ENCODE measurements around the gene NELFA. TPM values are rescaled to one million over a fixed set of nuclear protein-coding genes. Genes with fewer than 3 reads are reported as not detected.

NELFA gene
- total and polyA plus RNA-seq, 8 donors = 5.8 to 82.9 (median 20.1) TPM

GRCh38 chr4:1938027-1938426 is 70.7 kb downstream of the NELFA start:
- 89 to 96% (median 95%) methylated on average over 8 of the region's 8 CpGs for WGBS, 5 donors
- Histone ChIP-seq H3K9me3 (no peaks in the 10 kb centered on the region), H3K27me3 (no peaks in the 10 kb centered on the region), H3K4me3 (no peak overlapping the region), H3K27ac (no peak overlapping the region), H3K36me3 (peaks cover 13 to 78% (median 70%) of the 10 kb centered on the region in 4 donors), H3K4me1 (peaks cover 0 to 11% (median 5%) of the 10 kb centered on the region in 4 donors)
- intact Hi-C loops (cut with DNase I; ENCODE audit: low total_unique reads) = no loop called here
- TF ChIP-seq EP300 (IDR thresholded peaks at IDR 0.05) (no peak), CTCF (IDR thresholded peaks at IDR 0.05) (no peak), POLR2AphosphoS5 (IDR thresholded peaks at IDR 0.05) (no peak), POLR2A (IDR thresholded peaks at IDR 0.05) (no peak)
- no peak for DNase-seq

- Histone ChIP-seq H3K4me1 (peaks cover 0 to 11% (median 5%) of the 10 kb centered on the region in 4 donors), H3K36me3 (peaks cover 9 to 78% (median 70%) of the 10 kb centered on the region in 4 donors), H3K27ac (no peak overlapping the region), H3K27me3 (no peaks in the 10 kb centered on the region), H3K9me3 (no peaks in the 10 kb centered on the region), H3K4me3 (no peak overlapping the region)
- intact Hi-C loops (cut with DNase I; ENCODE audit: low total_unique reads) = no loop called here
- DNase-seq = no peak
- 96 to 100% (median 98%) methylated on average over 3 of the region's 3 CpGs for WGBS, 5 donors
- TF ChIP-seq EP300 (IDR thresholded peaks at IDR 0.05) = no peak
- no peak for TF ChIP-seq POLR2A (IDR thresholded peaks at IDR 0.05)
- TF ChIP-seq CTCF (IDR thresholded peaks at IDR 0.05) = no peak
- TF ChIP-seq POLR2AphosphoS5 (IDR thresholded peaks at IDR 0.05) = no peak
These were observed 71.2 kb downstream of the NELFA start for GRCh38 chr4:1937550-1937949.

GRCh38 chr4:1933700-1934099 is 75.1 kb downstream of the NELFA start:
- Histone ChIP-seq H3K36me3 (peaks cover 10 to 83% (median 78%) of the 10 kb centered on the region in 4 donors), H3K27ac (no peak overlapping the region), H3K9me3 (no peaks in the 10 kb centered on the region), H3K27me3 (no peaks in the 10 kb centered on the region), H3K4me3 (no peak overlapping the region), H3K4me1 (peaks cover 0 to 1% (median 0%) of the 10 kb centered on the region in 4 donors)
- WGBS, 5 donors = 55 to 80% (median 70%) methylated on average over 3 of the region's 3 CpGs
- no peak for DNase-seq
- intact Hi-C loops (cut with DNase I; ENCODE audit: low total_unique reads) = no loop called here
- TF ChIP-seq EP300 (IDR thresholded peaks at IDR 0.05) = no peak

GRCh38 chr4:1932736-1933135 is 76.0 kb downstream of the NELFA start:
- H3K27me3 ChIP-seq = no peaks in the 10 kb centered on the region
- WGBS, 5 donors = 91 to 98% (median 95%) methylated on average over 13 of the region's 13 CpGs
- intact Hi-C loops (cut with DNase I; ENCODE audit: low total_unique reads) = no loop called here
- no peak overlapping the region for H3K27ac ChIP-seq
- no peak overlapping the region for H3K4me3 ChIP-seq
- H3K9me3 ChIP-seq = no peaks in the 10 kb centered on the region
- DNase-seq = no peak
- H3K36me3 ChIP-seq = peaks cover 10 to 82% (median 77%) of the 10 kb centered on the region in 4 donors
- H3K4me1 ChIP-seq = peaks cover 0 to 9% (median 0%) of the 10 kb centered on the region in 4 donors
- TF ChIP-seq POLR2AphosphoS5 (IDR thresholded peaks at IDR 0.05) (no peak), POLR2A (IDR thresholded peaks at IDR 0.05) (no peak), CTCF (IDR thresholded peaks at IDR 0.05) (no peak), EP300 (IDR thresholded peaks at IDR 0.05) (no peak)

Small RNAs within 50 kb of the gene (small RNA-seq; reads per million reads assigned to genes)
- 101 to 216 (median 139) reads per million in 4 donors for gene SCARNA22

Other genes starting within 250 kb of the NELFA start
- gene FGFR3, start 215.7 kb downstream of the NELFA start, total RNA-seq = 100 to 1,000 TPM in 1 of 5 donors, 10 to 100 TPM in 4; 20.0 to 530 (median 30.3) TPM
- gene FGFR3, start 215.7 kb downstream of the NELFA start, polyA plus RNA-seq = 10 to 100 TPM in 1 of 3 donors, 1 to 10 TPM in 2; 1.2 to 84.1 (median 2.7) TPM
- 100 to 1,000 TPM in 1 of 5 donors, 10 to 100 TPM in 4; 46.4 to 255 (median 58.9) TPM for gene LETM1, start 152.8 kb downstream of the NELFA start, total RNA-seq
- gene LETM1, start 152.8 kb downstream of the NELFA start, polyA plus RNA-seq = 10 to 100 TPM in 2 of 3 donors, 1 to 10 TPM in 1; 5.3 to 12.2 (median 10.3) TPM
- 100 to 1,000 TPM in 2 of 5 donors, 10 to 100 TPM in 3; 55.6 to 176 (median 66.1) TPM for gene NSD2, start 137.6 kb downstream of the NELFA start, total RNA-seq
- gene NSD2, start 137.6 kb downstream of the NELFA start, polyA plus RNA-seq = 10 to 100 TPM in 1 of 3 donors, 1 to 10 TPM in 2; 4.9 to 10.5 (median 9.4) TPM
- under 1 TPM in 1 of 5 donors, not detected in 4; 0.73 TPM for gene NAT8L, start 50.4 kb upstream of the NELFA start, total RNA-seq
- gene NAT8L, start 50.4 kb upstream of the NELFA start, polyA plus RNA-seq = under 1 TPM; 0.31 to 0.55 (median 0.46) TPM
- 10 to 100 TPM in 4 of 5 donors, 1 to 10 TPM in 1; 7.6 to 37.4 (median 17.5) TPM for gene HAUS3, start 233.1 kb upstream of the NELFA start, total RNA-seq
- 1 to 10 TPM; 5.5 to 7.4 (median 6.8) TPM for gene HAUS3, start 233.1 kb upstream of the NELFA start, polyA plus RNA-seq
- 1 to 10 TPM in 2 of 5 donors, under 1 TPM in 1, not detected in 2; 0.29 to 5.1 (median 1.4) TPM for gene POLN, start 233.1 kb upstream of the NELFA start, total RNA-seq
- 1 to 10 TPM in 2 of 3 donors, under 1 TPM in 1; 0.90 to 1.7 (median 1.3) TPM for gene POLN, start 233.1 kb upstream of the NELFA start, polyA plus RNA-seq